ENCODE data around the gene BCL7B.

Gene BCL7B

DNA sequence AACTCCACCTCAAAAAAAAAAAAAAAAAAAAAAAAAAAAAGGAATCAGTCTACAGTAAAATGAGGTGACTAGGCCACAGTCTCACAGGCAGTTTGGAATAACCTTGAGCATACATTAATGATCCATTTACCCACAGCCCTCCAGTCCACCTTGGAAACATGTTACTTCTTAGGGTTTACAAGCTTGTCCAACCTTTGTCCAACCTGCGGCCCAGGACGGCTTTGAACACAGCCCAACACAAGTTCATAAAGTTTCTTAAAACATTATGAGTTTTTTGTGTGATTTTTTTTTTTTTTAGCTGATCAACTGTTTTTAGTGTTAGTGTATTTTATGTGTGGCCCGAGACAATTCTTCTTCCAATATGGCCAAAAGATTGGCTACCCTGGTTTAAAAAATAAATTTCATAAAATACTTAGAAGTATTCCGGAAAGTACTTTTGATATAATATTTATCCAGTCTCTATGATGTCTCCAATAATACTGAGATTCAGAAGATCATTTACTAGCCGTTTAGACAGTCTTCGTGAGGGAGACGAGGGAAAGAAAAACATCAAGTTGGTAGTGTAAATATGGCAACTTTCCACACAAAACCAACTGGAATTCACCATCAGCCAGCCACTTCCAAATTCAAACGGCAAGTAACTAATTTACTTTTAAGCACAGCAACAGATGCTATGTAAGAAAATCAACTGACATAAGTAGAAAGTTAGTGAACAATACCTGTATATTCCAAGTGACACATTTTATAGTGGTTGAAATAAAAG is 45.3 kb downstream of the BCL7B start:
- no peak overlapping the region for H3K4me3 ChIP-seq (ENCODE audit: insufficient read depth, low read length, poor library complexity, severe bottlenecking)
- no peaks in the 10 kb centered on the region for H3K9me3 ChIP-seq (ENCODE audit: insufficient read depth, low read length)
- no peak overlapping the region for H3K9ac ChIP-seq (ENCODE audit: low read length)
- H3K9me2 ChIP-seq (replicated peaks; ENCODE audit: insufficient read depth, low read length): no peaks in the 10 kb centered on the region
- H4K20me1 ChIP-seq (ENCODE audit: low read depth, low read length): peaks cover 24% of the 10 kb centered on the region
- H3K27ac ChIP-seq (ENCODE audit: low read depth, low read length): no peak overlapping the region
- H2AFZ ChIP-seq (ENCODE audit: low read depth, low read length, severe bottlenecking): no peak overlapping the region
- no peaks in the 10 kb centered on the region for H3K27me3 ChIP-seq (ENCODE audit: low read length)
- TF ChIP-seq, protein P1, sequence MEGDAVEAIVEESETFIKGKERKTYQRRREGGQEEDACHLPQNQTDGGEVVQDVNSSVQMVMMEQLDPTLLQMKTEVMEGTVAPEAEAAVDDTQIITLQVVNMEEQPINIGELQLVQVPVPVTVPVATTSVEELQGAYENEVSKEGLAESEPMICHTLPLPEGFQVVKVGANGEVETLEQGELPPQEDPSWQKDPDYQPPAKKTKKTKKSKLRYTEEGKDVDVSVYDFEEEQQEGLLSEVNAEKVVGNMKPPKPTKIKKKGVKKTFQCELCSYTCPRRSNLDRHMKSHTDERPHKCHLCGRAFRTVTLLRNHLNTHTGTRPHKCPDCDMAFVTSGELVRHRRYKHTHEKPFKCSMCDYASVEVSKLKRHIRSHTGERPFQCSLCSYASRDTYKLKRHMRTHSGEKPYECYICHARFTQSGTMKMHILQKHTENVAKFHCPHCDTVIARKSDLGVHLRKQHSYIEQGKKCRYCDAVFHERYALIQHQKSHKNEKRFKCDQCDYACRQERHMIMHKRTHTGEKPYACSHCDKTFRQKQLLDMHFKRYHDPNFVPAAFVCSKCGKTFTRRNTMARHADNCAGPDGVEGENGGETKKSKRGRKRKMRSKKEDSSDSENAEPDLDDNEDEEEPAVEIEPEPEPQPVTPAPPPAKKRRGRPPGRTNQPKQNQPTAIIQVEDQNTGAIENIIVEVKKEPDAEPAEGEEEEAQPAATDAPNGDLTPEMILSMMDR (IDR thresholded peaks at IDR 0.05; ENCODE audit: insufficient read depth, low read length, poor library complexity, severe bottlenecking): no peak
- TF ChIP-seq EZH2phosphoT487 (conservative IDR thresholded peaks at IDR 0.05; ENCODE audit: low read length): no peak
- peaks cover 57% of the 10 kb centered on the region for H3K36me3 ChIP-seq (ENCODE audit: low read length)
- no peaks in the 10 kb centered on the region; the same call in none of the 2 replicates for H3F3A ChIP-seq (ENCODE audit: insufficient read depth)
- peaks cover 94% of the 10 kb centered on the region for H3K79me2 ChIP-seq (ENCODE audit: insufficient read depth, low read length)
- H3K4me2 ChIP-seq (ENCODE audit: low read depth, low read length, poor library complexity, severe bottlenecking): no peak overlapping the region

- Histone ChIP-seq H3K27me3 (ENCODE audit: low read length) (no peaks in the 10 kb centered on the region), H3K4me3 (ENCODE audit: insufficient read depth, low read length, poor library complexity, severe bottlenecking) (no peak overlapping the region), H3K9me3 (ENCODE audit: insufficient read depth, low read length) (no peaks in the 10 kb centered on the region), H3K9me2 (replicated peaks; ENCODE audit: insufficient read depth, low read length) (no peaks in the 10 kb centered on the region), H3K27ac (ENCODE audit: low read depth, low read length) (no peak overlapping the region), H2AFZ (ENCODE audit: low read depth, low read length, severe bottlenecking) (no peak overlapping the region), H3K36me3 (ENCODE audit: low read length) (peaks cover 59% of the 10 kb centered on the region), H3F3A (ENCODE audit: insufficient read depth) (no peaks in the 10 kb centered on the region; the same call in 1 of the 2 replicates), H4K20me1 (ENCODE audit: low read depth, low read length) (peaks cover 29% of the 10 kb centered on the region), H3K4me2 (ENCODE audit: low read depth, low read length, poor library complexity, severe bottlenecking) (no peak overlapping the region), H3K9ac (ENCODE audit: low read length) (no peak overlapping the region), H3K79me2 (ENCODE audit: insufficient read depth, low read length) (peaks cover 91% of the 10 kb centered on the region)
- no peak for TF ChIP-seq EZH2phosphoT487 (conservative IDR thresholded peaks at IDR 0.05; ENCODE audit: low read length)
- TF ChIP-seq, protein P1 (IDR thresholded peaks at IDR 0.05; ENCODE audit: insufficient read depth, low read length, poor library complexity, severe bottlenecking): no peak
Observed at GRCh38 chr7:73509463-73509862, 48.0 kb downstream of the BCL7B start.

DNA sequence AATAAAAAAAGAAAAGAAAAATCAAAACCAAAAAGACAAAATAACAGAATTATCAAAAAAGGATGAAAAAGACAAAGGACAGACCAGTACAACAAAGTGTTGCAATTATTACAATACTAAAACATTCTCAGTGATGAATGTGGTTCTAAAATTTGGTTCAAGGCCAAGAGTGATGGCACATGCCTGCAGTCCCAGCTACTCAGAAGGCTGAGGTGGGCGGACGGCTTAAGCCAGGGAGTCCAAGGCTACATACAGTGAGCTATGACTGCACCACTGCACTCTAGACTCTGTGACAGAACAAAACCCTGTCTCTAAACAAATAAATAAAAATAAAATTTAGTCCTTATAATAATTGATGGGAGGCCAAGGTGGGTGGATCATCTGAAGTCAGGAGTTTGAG is 49.9 kb downstream of the BCL7B start:
- peaks cover 20% of the 10 kb centered on the region for H4K20me1 ChIP-seq (ENCODE audit: low read depth, low read length)
- H3K27ac ChIP-seq (ENCODE audit: low read depth, low read length): no peak overlapping the region
- H3K4me2 ChIP-seq (ENCODE audit: low read depth, low read length, poor library complexity, severe bottlenecking): no peak overlapping the region
- H3K79me2 ChIP-seq (ENCODE audit: insufficient read depth, low read length): peaks cover 89% of the 10 kb centered on the region
- no peaks in the 10 kb centered on the region for H3K27me3 ChIP-seq (ENCODE audit: low read length)
- H3K9ac ChIP-seq (ENCODE audit: low read length): no peak overlapping the region
- no peaks in the 10 kb centered on the region for H3K9me3 ChIP-seq (ENCODE audit: insufficient read depth, low read length)
- no peak overlapping the region for H2AFZ ChIP-seq (ENCODE audit: low read depth, low read length, severe bottlenecking)
- no peak overlapping the region for H3K4me3 ChIP-seq (ENCODE audit: insufficient read depth, low read length, poor library complexity, severe bottlenecking)
- no peak for TF ChIP-seq EZH2phosphoT487 (conservative IDR thresholded peaks at IDR 0.05; ENCODE audit: low read length)
- H3K36me3 ChIP-seq (ENCODE audit: low read length): peaks cover 50% of the 10 kb centered on the region
- no peaks in the 10 kb centered on the region for H3K9me2 ChIP-seq (replicated peaks; ENCODE audit: insufficient read depth, low read length)
- H3F3A ChIP-seq (ENCODE audit: insufficient read depth): peaks cover 3% of the 10 kb centered on the region; the same call in 1 of the 2 replicates

- H4K20me1 ChIP-seq (ENCODE audit: low read depth, low read length): peaks cover 16% of the 10 kb centered on the region; the same call in 1 of the 2 replicates
- H3K79me2 ChIP-seq (ENCODE audit: insufficient read depth, low read length): peaks cover 83% of the 10 kb centered on the region
- peaks cover 46% of the 10 kb centered on the region for H3K36me3 ChIP-seq (ENCODE audit: low read length)
Observed at GRCh38 chr7:73504920-73505319, 52.6 kb downstream of the BCL7B start.

More at GRCh38 chr7:73504920-73505319, 52.6 kb downstream of the BCL7B start:
- Histone ChIP-seq H3K4me2 (ENCODE audit: low read depth, low read length, poor library complexity, severe bottlenecking) (no peak overlapping the region), H3K4me3 (ENCODE audit: insufficient read depth, low read length, poor library complexity, severe bottlenecking) (no peak overlapping the region), H3K9me2 (replicated peaks; ENCODE audit: insufficient read depth, low read length) (no peaks in the 10 kb centered on the region), H3K27ac (ENCODE audit: low read depth, low read length) (no peak overlapping the region), H2AFZ (ENCODE audit: low read depth, low read length, severe bottlenecking) (no peak overlapping the region), H3K27me3 (ENCODE audit: low read length) (no peaks in the 10 kb centered on the region), H3F3A (ENCODE audit: insufficient read depth) (0 out of 2 replicates have a peak, but pooled peaks cover 3% of the 10 kb centered on the region), H3K9ac (ENCODE audit: low read length) (no peak overlapping the region), H3K9me3 (ENCODE audit: insufficient read depth, low read length) (no peaks in the 10 kb centered on the region)
- TF ChIP-seq, protein P1 (IDR thresholded peaks at IDR 0.05; ENCODE audit: insufficient read depth, low read length, poor library complexity, severe bottlenecking): no peak
- no peak for TF ChIP-seq EZH2phosphoT487 (conservative IDR thresholded peaks at IDR 0.05; ENCODE audit: low read length)
